PFSK-1 (cell line): ENCODE results near the gene KIAA1549.

Experiments
- POLR2AphosphoS5 ChIP-seq: IDR thresholded peaks from 2 replicates; pipeline ENCODE4 v1.6.1; 2012; ENCODE audit warnings: low read depth, mild to moderate bottlenecking, control low read depth, low read length, moderate library complexity
- REST ChIP-seq, 2 experiments: IDR thresholded peaks; 2 replicates each; pipeline versions ENCODE4 v1.6.1 to v1.8.0; 2011 to 2012; ENCODE audit warnings: low read depth in 2 of 2, low read length in 2 of 2, control low read depth in 1 of 2, inconsistent platforms in 1 of 2, mild to moderate bottlenecking in 1 of 2, moderate library complexity in 1 of 2; ENCODE audit not compliant: insufficient read depth in 1 of 2
- SIN3A ChIP-seq: IDR thresholded peaks from 2 replicates; pipeline ENCODE4 v1.6.1; 2012; ENCODE audit warnings: mild to moderate bottlenecking, low read length, moderate library complexity, borderline replicate concordance; ENCODE audit not compliant: insufficient read depth

DNA sequence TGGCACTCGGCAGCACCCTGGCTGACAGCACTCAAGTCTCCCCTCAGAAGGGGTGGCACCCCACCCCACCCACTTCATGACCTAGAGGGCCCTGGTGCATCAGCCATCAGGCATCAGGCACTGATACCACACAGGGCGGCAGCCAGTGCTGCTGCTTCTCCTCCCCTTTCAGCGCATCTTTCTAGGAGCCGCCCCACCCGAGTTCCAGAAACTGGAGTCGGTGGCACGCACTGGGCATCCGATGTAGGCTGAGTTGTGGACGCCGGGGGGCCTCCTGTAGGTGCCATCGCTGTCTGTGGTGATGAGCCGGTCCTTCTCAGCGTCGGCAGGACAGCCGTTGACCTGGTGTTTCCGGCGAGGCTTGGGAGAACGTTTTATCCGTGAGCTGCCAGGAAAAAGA lies 113.4 kb downstream of the KIAA1549 start:
- TF ChIP-seq REST (IDR thresholded peaks at IDR 0.05; ENCODE audit: insufficient read depth in 1 of 2, low read depth in 2 of 2, low read length in 2 of 2) (no peak), POLR2AphosphoS5 (no peak), SIN3A (no peak)
